IPS-NIHi11 (cell line): Measurements from ENCODE around the gene RPS16.

Source experiments
- DNase-seq: peaks from one replicate; pipeline ENCODE4 v3.0.0; 2012; ENCODE audit warnings: mixed read lengths, low spot score

Gene RPS16

GRCh38 chr19:39449116-39449797 is 13.5 kb upstream of the RPS16 start:
- DNase-seq: no peak

GRCh38 chr19:39448271-39448670 is 12.5 kb upstream of the RPS16 start:
- no peak for DNase-seq

GRCh38 chr19:39446365-39447084 is 10.8 kb upstream of the RPS16 start:
- no peak for DNase-seq

- peak; percentile 100 for DNase-seq
These were observed 9.7 kb upstream of the RPS16 start, which contains the start of gene SUPT5H for GRCh38 chr19:39445196-39446111. SUPT5H (plus strand) TSS chr19:39445582; CDS start chr19:39445891, 309 bp downstream.

- DNase-seq: no peak
These were observed 8.9 kb upstream of the RPS16 start for GRCh38 chr19:39444598-39445195.

- DNase-seq: no peak
These were observed 2.7 kb upstream of the RPS16 start for GRCh38 chr19:39438270-39438934.

GRCh38 chr19:39436350-39436716 is 584 bp upstream of the RPS16 start:
- no peak for DNase-seq

- DNase-seq: no peak
These were observed 1.3 kb downstream of the RPS16 start for GRCh38 chr19:39434123-39435076.

- no peak for DNase-seq
These were observed 2.2 kb downstream of the RPS16 start for GRCh38 chr19:39433480-39434079.

GRCh38 chr19:39432677-39433025 is 3.1 kb downstream of the RPS16 start:
- no peak for DNase-seq

- DNase-seq: no peak
These were observed 4.8 kb downstream of the RPS16 start for GRCh38 chr19:39430675-39431593.

- DNase-seq: peak; percentile 84
These were observed 7.3 kb downstream of the RPS16 start for GRCh38 chr19:39428283-39429112.

- DNase-seq: no peak
These were observed 8.0 kb downstream of the RPS16 start for GRCh38 chr19:39427707-39428106.

GRCh38 chr19:39426170-39426569 is 9.6 kb downstream of the RPS16 start:
- DNase-seq: no peak

- no peak for DNase-seq
These were observed 10.0 kb downstream of the RPS16 start for GRCh38 chr19:39425744-39426143.

GRCh38 chr19:39424934-39425333 is 10.8 kb downstream of the RPS16 start:
- DNase-seq: no peak

- no peak for DNase-seq
These were observed 12.3 kb downstream of the RPS16 start for GRCh38 chr19:39423258-39424086.
